Caco-2 (cell line): Measurements from ENCODE around the gene KIF22. TPM values are rescaled to one million over a fixed set of nuclear protein-coding genes. Genes with fewer than 3 reads are reported as not detected.

Experiments
- BruUV-seq: library from RNA; stranded (reverse); fragments of 400-500 nt; replicated peaks from 2 replicates; lab custom pipeline; 2021; lab: Mats Ljungman, UMichigan
- CTCF ChIA-PET: fragments of 300-600 bp; sonication (Branson Sonifier 250); formaldehyde crosslinking; loops from one replicate; lab custom pipeline; 2022; ENCODE audit warnings: antibody characterized with exemption; lab: Charles Lee
- POLR2A ChIA-PET: fragments of 300-600 bp; sonication (Branson Sonifier 250); formaldehyde crosslinking; loops from one replicate; lab custom pipeline; 2022; ENCODE audit warnings: antibody characterized with exemption; lab: Charles Lee
- DNase-seq, 2 experiments: peaks; one replicate each; pipeline versions ENCODE4 v3.0.0 to v3.0.0-alpha.2; 2020 to 2022
- H3K27me3 ChIP-seq: replicated peaks from 2 replicates; pipeline ENCODE4 v1.6.0; 2011; ENCODE audit warnings: low read length; ENCODE audit not compliant: control insufficient read depth, insufficient read depth
- H3K36me3 ChIP-seq: 2 replicates; pipeline ENCODE4 v1.5.1; 2011; ENCODE audit warnings: low read length; ENCODE audit not compliant: control insufficient read depth, insufficient read depth
- H3K4me1 ChIP-seq: fragments of 250-450 bp; sonication (Bioruptor Pico); 2 replicates; pipeline ENCODE4 v1.5.1; 2020; ENCODE audit warnings: mild to moderate bottlenecking
- H3K4me3 ChIP-seq: 2 replicates; pipeline ENCODE4 v1.5.1; 2011; ENCODE audit warnings: low read depth, mild to moderate bottlenecking, control low read depth, low read length
- H3K9me3 ChIP-seq: fragments of 250-450 bp; sonication (Bioruptor Pico); 2 replicates; pipeline ENCODE4 v1.5.1; 2020; ENCODE audit warnings: mild to moderate bottlenecking, moderate library complexity
- H3K27ac Mint-ChIP-seq: one replicate; pipeline ENCODE4 v1.8.0; 2022; ENCODE audit warnings: mixed read lengths; ENCODE audit not compliant: unreplicated experiment
- H3K27me3 Mint-ChIP-seq: one replicate; pipeline ENCODE4 v1.8.0; 2022; ENCODE audit warnings: mixed read lengths; ENCODE audit not compliant: insufficient read depth, unreplicated experiment
- H3K36me3 Mint-ChIP-seq: one replicate; pipeline ENCODE4 v1.8.0; 2022; ENCODE audit warnings: mild to moderate bottlenecking, mixed read lengths; ENCODE audit not compliant: insufficient read depth, unreplicated experiment
- H3K4me1 Mint-ChIP-seq: one replicate; pipeline ENCODE4 v1.8.0; 2022; ENCODE audit warnings: low read depth, mixed read lengths; ENCODE audit not compliant: unreplicated experiment
- H3K4me3 Mint-ChIP-seq: one replicate; pipeline ENCODE4 v1.8.0; 2022; ENCODE audit warnings: mild to moderate bottlenecking, moderate library complexity, mixed read lengths; ENCODE audit not compliant: unreplicated experiment
- H3K9me3 Mint-ChIP-seq: one replicate; pipeline ENCODE4 v1.8.0; 2022; ENCODE audit warnings: mixed read lengths; ENCODE audit not compliant: unreplicated experiment
- intact Hi-C: fragments of 100-400 bp; cut with micrococcal nuclease; formaldehyde crosslinking; loops from one replicate; pipeline ENCODE4 v1.10.0; 2022; ENCODE audit not compliant: unreplicated experiment
- total RNA-seq: library from RNA; stranded (reverse); gene quantifications from 2 replicates; pipeline ENCODE4 v1.2.3, GENCODE V29; 2022
- TF ChIP-seq, protein P1 (sequence below), 2 experiments: fragments of 200-600 bp in 1 of 2; IDR thresholded peaks; 1 replicate in 1 of 2; 2 replicates in 1 of 2; pipeline versions ENCODE4 v1.5.1 to v1.8.0; 2011 to 2022; ENCODE audit warnings: antibody characterized with exemption in 1 of 2, control low read depth in 1 of 2, inconsistent platforms in 1 of 2, low read depth in 1 of 2, low read length in 1 of 2, mild to moderate bottlenecking in 1 of 2, moderate library complexity in 1 of 2; ENCODE audit not compliant: insufficient read depth in 1 of 2, severe bottlenecking in 1 of 2, unreplicated experiment in 1 of 2

The KIF22 gene
- total RNA-seq, 1 experiment from 2014 or later, result 152 TPM

DNA sequence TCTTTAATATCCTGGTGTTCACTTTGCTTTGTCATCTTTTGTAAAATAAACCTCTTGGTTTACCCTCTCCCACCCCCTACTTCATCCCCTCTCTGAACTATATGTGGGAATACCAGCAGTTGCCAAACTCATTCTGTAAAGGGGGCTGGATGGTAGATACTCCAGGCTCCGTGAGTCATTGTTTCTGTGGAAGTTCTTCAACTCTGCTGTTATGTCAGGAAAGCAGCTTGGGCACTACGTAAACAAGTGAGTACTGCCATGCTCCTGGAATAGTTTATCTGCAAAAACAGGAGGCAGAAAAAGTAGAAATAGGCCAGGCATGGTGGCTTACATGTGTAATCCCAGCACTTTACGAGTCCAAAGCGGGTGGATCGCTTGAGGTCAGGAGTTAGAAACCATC is 47.3 kb downstream of the KIF22 start:
- CTCF ChIA-PET, result no interaction called here
- H3K4me1 ChIP-seq, result no peaks in the 10 kb centered on the region
- POLR2A ChIA-PET, result no interaction called here
- no peak overlapping the region for H3K4me3 ChIP-seq
- TF ChIP-seq, protein P1, sequence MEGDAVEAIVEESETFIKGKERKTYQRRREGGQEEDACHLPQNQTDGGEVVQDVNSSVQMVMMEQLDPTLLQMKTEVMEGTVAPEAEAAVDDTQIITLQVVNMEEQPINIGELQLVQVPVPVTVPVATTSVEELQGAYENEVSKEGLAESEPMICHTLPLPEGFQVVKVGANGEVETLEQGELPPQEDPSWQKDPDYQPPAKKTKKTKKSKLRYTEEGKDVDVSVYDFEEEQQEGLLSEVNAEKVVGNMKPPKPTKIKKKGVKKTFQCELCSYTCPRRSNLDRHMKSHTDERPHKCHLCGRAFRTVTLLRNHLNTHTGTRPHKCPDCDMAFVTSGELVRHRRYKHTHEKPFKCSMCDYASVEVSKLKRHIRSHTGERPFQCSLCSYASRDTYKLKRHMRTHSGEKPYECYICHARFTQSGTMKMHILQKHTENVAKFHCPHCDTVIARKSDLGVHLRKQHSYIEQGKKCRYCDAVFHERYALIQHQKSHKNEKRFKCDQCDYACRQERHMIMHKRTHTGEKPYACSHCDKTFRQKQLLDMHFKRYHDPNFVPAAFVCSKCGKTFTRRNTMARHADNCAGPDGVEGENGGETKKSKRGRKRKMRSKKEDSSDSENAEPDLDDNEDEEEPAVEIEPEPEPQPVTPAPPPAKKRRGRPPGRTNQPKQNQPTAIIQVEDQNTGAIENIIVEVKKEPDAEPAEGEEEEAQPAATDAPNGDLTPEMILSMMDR (IDR thresholded peaks at IDR 0.05; ENCODE audit: insufficient read depth in 1 of 2, low read depth in 1 of 2, low read length in 1 of 2, severe bottlenecking in 1 of 2, unreplicated experiment in 1 of 2), result no peak
- Mint-ChIP-seq H3K4me1 (no peaks in the 10 kb centered on the region), H3K4me3 (no peak overlapping the region), H3K9me3 (no peaks in the 10 kb centered on the region), H3K27ac (no peak overlapping the region), H3K36me3 (peaks cover 15% of the 10 kb centered on the region), H3K27me3 (no peaks in the 10 kb centered on the region)
- no peaks in the 10 kb centered on the region for H3K9me3 ChIP-seq
- H3K27me3 ChIP-seq, result no peaks in the 10 kb centered on the region
- intact Hi-C loops, result no loop called here
- no TSS peak for BruUV-seq
- DNase-seq, result no peak
- peaks cover 2% of the 10 kb centered on the region; the same call in 1 of the 2 replicates for H3K36me3 ChIP-seq

DNA sequence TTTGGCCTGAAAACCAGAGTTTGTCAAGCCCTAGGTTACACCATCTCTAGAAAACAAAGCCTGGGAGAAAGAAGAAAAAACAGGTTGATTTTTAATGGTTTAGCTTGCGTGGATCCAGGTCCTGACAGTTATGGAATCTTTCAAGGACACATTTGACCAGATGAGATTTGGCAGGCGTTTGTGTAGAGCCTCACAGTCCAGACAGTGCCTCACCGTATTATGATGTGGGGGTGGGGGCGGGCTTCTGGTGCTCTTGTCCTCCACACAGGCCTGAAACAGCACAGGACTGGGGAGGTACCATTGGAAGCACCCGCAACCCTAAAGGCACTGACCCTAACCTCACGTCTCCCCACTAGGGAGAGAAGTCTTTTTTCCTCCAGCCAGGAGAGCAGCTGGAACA is 49.3 kb downstream of the KIF22 start:
- no peaks in the 10 kb centered on the region for H3K27me3 Mint-ChIP-seq
- TF ChIP-seq, protein P1 (IDR thresholded peaks at IDR 0.05; ENCODE audit: insufficient read depth in 1 of 2, low read depth in 1 of 2, low read length in 1 of 2, severe bottlenecking in 1 of 2, unreplicated experiment in 1 of 2), result no peak
- ChIA-PET CTCF (interaction anchor here (0.7 to 1.3 kb wide), 2 partner anchors 9 to 10 kb away, joined by 4 to 5 read pairs; no protein-coding TSS in a partner anchor), POLR2A (no interaction called here)
- H3K4me1 Mint-ChIP-seq, result no peaks in the 10 kb centered on the region
- no peaks in the 10 kb centered on the region; the same call in 1 of the 2 replicates for H3K36me3 ChIP-seq
- H3K4me3 Mint-ChIP-seq, result no peak overlapping the region
- H3K9me3 ChIP-seq, result no peaks in the 10 kb centered on the region
- H3K4me1 ChIP-seq, result no peaks in the 10 kb centered on the region
- no TSS peak for BruUV-seq
- no peak for DNase-seq
- intact Hi-C loops, result no loop called here
- no peak overlapping the region for H3K4me3 ChIP-seq
- no peak overlapping the region for H3K27ac Mint-ChIP-seq
- no peaks in the 10 kb centered on the region for H3K9me3 Mint-ChIP-seq
- no peaks in the 10 kb centered on the region for H3K27me3 ChIP-seq
- peaks cover 11% of the 10 kb centered on the region for H3K36me3 Mint-ChIP-seq

DNA sequence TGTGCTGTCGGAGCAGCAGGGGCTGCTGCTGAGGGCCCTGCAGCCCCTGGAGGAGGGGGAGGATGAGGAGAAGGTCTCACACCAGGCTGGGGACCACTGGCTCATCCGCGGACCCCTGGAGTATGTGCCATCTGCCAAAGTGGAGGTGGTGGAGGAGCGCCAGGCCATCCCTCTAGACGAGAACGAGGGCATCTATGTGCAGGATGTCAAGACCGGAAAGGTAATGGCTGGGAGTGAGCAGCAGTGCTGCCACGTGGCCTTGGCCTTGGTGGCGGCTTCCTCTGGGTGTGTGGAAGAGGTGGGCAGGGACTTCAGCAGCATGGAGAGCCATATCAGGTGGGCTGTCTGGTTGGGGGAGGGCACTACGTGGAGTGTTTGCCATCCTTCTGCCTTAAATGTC is 49.7 kb downstream of the KIF22 start:
- Histone ChIP-seq H3K9me3 (no peaks in the 10 kb centered on the region), H3K4me1 (no peaks in the 10 kb centered on the region), H3K36me3 (no peaks in the 10 kb centered on the region; the same call in 1 of the 2 replicates), H3K27me3 (no peaks in the 10 kb centered on the region), H3K4me3 (no peak overlapping the region)
- peaks cover 14% of the 10 kb centered on the region for H3K36me3 Mint-ChIP-seq
- H3K27ac Mint-ChIP-seq, result no peak overlapping the region
- no peaks in the 10 kb centered on the region for H3K9me3 Mint-ChIP-seq
- H3K27me3 Mint-ChIP-seq, result no peaks in the 10 kb centered on the region
- CTCF ChIA-PET, result interaction anchor here (1.3 kb wide), 1 partner anchor 8 kb away, joined by 4 read pairs; no protein-coding TSS in a partner anchor
- intact Hi-C loops, result no loop called here
- DNase-seq, result no peak
- BruUV-seq, result no TSS peak
- no peaks in the 10 kb centered on the region for H3K4me1 Mint-ChIP-seq
- no peak overlapping the region for H3K4me3 Mint-ChIP-seq
- POLR2A ChIA-PET, result no interaction called here
- TF ChIP-seq, protein P1 (IDR thresholded peaks at IDR 0.05; ENCODE audit: insufficient read depth in 1 of 2, low read depth in 1 of 2, low read length in 1 of 2, severe bottlenecking in 1 of 2, unreplicated experiment in 1 of 2), result no peak
